Keratinocyte (primary cell): ENCODE results near the gene SLC23A1. TPM values are rescaled to one million over a fixed set of nuclear protein-coding genes. Genes with fewer than 3 reads are reported as not detected.

Source experiments
- DNase-seq: peaks from one replicate; pipeline ENCODE4 v3.0.0-alpha.2; 2011; ENCODE audit warnings: low read depth, missing footprints, low spot score
- FAIRE-seq: peaks from 2 replicates; lab custom pipeline; 2011; peaks lifted over from hg19 to GRCh38; lab: Jason Lieb, UNC
- H2AFZ ChIP-seq: 2 replicates; pipeline ENCODE4 v1.6.0; 2012; ENCODE audit warnings: low read length, control low read depth, inconsistent platforms; ENCODE audit not compliant: control insufficient read depth
- H3K27ac ChIP-seq: 2 replicates; pipeline ENCODE4 v1.5.1; 2011; ENCODE audit warnings: low read length; ENCODE audit not compliant: control insufficient read depth, insufficient read depth
- H3K27me3 ChIP-seq: 3 replicates; pipeline ENCODE4 v1.6.0; 2011; ENCODE audit warnings: low read length; ENCODE audit not compliant: control insufficient read depth, insufficient read depth; ENCODE audit errors: extremely low read depth
- H3K36me3 ChIP-seq, 2 experiments: 2 replicates in 1 of 2; 3 replicates in 1 of 2; pipeline ENCODE4 v1.5.1; 2011; ENCODE audit warnings: low read length in 2 of 2, mild to moderate bottlenecking in 1 of 2; ENCODE audit not compliant: control insufficient read depth in 2 of 2, insufficient read depth in 2 of 2; ENCODE audit errors: extremely low read depth in 1 of 2
- H3K4me1 ChIP-seq: 3 replicates; pipeline ENCODE4 v1.5.1; 2011; ENCODE audit warnings: low read length; ENCODE audit not compliant: control insufficient read depth, insufficient read depth; ENCODE audit errors: extremely low read depth
- H3K4me2 ChIP-seq: 3 replicates; pipeline ENCODE4 v1.6.0; 2011; ENCODE audit warnings: low read depth, low read length; ENCODE audit not compliant: control insufficient read depth, insufficient read depth; ENCODE audit errors: extremely low read depth
- H3K4me3 ChIP-seq, 3 experiments: fragments of 200-600 bp in 1 of 3; sonication (generic) in 1 of 3; 2 replicates in 2 of 3; 3 replicates in 1 of 3; pipeline ENCODE4 v1.5.1; 2011 to 2016; ENCODE audit warnings: low read length in 3 of 3, mild to moderate bottlenecking in 3 of 3, control low read depth in 2 of 3, inconsistent platforms in 1 of 3, low read depth in 1 of 3, mixed read lengths in 1 of 3, mixed run types in 1 of 3, moderate library complexity in 1 of 3; ENCODE audit not compliant: control insufficient read depth in 2 of 3, insufficient read depth in 2 of 3; ENCODE audit errors: extremely low read depth in 1 of 3
- H3K79me2 ChIP-seq: 2 replicates; pipeline ENCODE4 v1.6.0; 2012; ENCODE audit warnings: low read length; ENCODE audit not compliant: control insufficient read depth, insufficient read depth
- H3K9ac ChIP-seq: 3 replicates; pipeline ENCODE4 v1.6.0; 2011; ENCODE audit warnings: low read length; ENCODE audit not compliant: control insufficient read depth, insufficient read depth; ENCODE audit errors: extremely low read depth
- H3K9me1 ChIP-seq: 3 replicates; pipeline ENCODE4 v1.6.0; 2011; ENCODE audit warnings: low read length; ENCODE audit not compliant: control insufficient read depth, insufficient read depth; ENCODE audit errors: extremely low read depth
- H3K9me3 ChIP-seq: 2 replicates; pipeline ENCODE4 v1.5.1; 2012; ENCODE audit warnings: low read depth, low read length; ENCODE audit not compliant: control insufficient read depth
- H4K20me1 ChIP-seq: 3 replicates; pipeline ENCODE4 v1.6.0; 2011; ENCODE audit warnings: low read length; ENCODE audit not compliant: control insufficient read depth, insufficient read depth; ENCODE audit errors: extremely low read depth
- EZH2 ChIP-seq: IDR thresholded peaks from one replicate; pipeline ENCODE4 v1.6.1; 2012; ENCODE audit warnings: inconsistent platforms, mild to moderate bottlenecking, low read length, moderate library complexity
- dilution Hi-C: fragments of 300-500 bp; cut with MboI; formaldehyde crosslinking; loops from one replicate; pipeline ENCODE4 v1.7.0; 2020; ENCODE audit warnings: low sequenced_read_pairs; ENCODE audit not compliant: extremely low pct_ligation_motif_present
- polyA plus RNA-seq, 5 experiments: library from polyadenylated mRNA; depleted of rRNA in 3 of 5; stranded (reverse) in 3 of 5; stranded (forward) in 1 of 5; unstranded in 1 of 5; fragments of >200 nt; gene quantifications; 1 replicate in 1 of 5; 2 replicates in 3 of 5; 3 replicates in 1 of 5; pipeline versions ENCODE4 v1.2.1 to v1.2.3, GENCODE V29; 2011 to 2012; ENCODE audit warnings: missing spikeins in 2 of 5, low read depth in 1 of 5, low replicate concordance in 1 of 5
- TF ChIP-seq, protein P1 (sequence below), 3 experiments: IDR thresholded peaks in 1 of 3; conservative IDR thresholded peaks in 1 of 3; optimal IDR thresholded peaks in 1 of 3; 2 replicates in 2 of 3; 3 replicates in 1 of 3; pipeline versions ENCODE3 to v1.5.1; 2011; ENCODE audit warnings: low read length in 3 of 3, mild to moderate bottlenecking in 3 of 3, moderate library complexity in 2 of 3, control low read depth in 1 of 3, inconsistent platforms in 1 of 3; ENCODE audit not compliant: insufficient read depth in 2 of 3; ENCODE audit errors: extremely low read depth in 1 of 3

The SLC23A1 gene
- polyA plus RNA-seq, 1 donor (not counting 4 experiments of a cell fraction or from before 2014, with no cell fraction given), result not detected

- Histone ChIP-seq H3K79me2 (no peaks in the 10 kb centered on the region), H3K4me2 (no peak overlapping the region), H3K9me3 (no peaks in the 10 kb centered on the region), H3K9me1 (no peaks in the 10 kb centered on the region), H3K27ac (no peak overlapping the region), H2AFZ (no peak overlapping the region), H3K9ac (no peak overlapping the region), H4K20me1 (no peaks in the 10 kb centered on the region), H3K4me3 (no peak overlapping the region), H3K4me1 (peaks cover 14% of the 10 kb centered on the region), H3K36me3 (peaks cover 1 to 4% of the 10 kb centered on the region in 2 experiments), H3K27me3 (no peaks in the 10 kb centered on the region)
- FAIRE-seq (no peak), DNase-seq (no peak)
- dilution Hi-C loops, result no loop called here
- no peak for TF ChIP-seq EZH2
- TF ChIP-seq, protein P1, sequence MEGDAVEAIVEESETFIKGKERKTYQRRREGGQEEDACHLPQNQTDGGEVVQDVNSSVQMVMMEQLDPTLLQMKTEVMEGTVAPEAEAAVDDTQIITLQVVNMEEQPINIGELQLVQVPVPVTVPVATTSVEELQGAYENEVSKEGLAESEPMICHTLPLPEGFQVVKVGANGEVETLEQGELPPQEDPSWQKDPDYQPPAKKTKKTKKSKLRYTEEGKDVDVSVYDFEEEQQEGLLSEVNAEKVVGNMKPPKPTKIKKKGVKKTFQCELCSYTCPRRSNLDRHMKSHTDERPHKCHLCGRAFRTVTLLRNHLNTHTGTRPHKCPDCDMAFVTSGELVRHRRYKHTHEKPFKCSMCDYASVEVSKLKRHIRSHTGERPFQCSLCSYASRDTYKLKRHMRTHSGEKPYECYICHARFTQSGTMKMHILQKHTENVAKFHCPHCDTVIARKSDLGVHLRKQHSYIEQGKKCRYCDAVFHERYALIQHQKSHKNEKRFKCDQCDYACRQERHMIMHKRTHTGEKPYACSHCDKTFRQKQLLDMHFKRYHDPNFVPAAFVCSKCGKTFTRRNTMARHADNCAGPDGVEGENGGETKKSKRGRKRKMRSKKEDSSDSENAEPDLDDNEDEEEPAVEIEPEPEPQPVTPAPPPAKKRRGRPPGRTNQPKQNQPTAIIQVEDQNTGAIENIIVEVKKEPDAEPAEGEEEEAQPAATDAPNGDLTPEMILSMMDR (optimal IDR thresholded peaks at IDR 0.05 in 1 of 3, IDR thresholded peaks at IDR 0.05 in 1 of 3, conservative IDR thresholded peaks at IDR 0.05 in 1 of 3; ENCODE audit: extremely low read depth in 1 of 3, insufficient read depth in 2 of 3, low read length in 3 of 3), result no peak
Observed at GRCh38 chr5:139399501-139400121, 16.5 kb upstream of the SLC23A1 start.

DNA sequence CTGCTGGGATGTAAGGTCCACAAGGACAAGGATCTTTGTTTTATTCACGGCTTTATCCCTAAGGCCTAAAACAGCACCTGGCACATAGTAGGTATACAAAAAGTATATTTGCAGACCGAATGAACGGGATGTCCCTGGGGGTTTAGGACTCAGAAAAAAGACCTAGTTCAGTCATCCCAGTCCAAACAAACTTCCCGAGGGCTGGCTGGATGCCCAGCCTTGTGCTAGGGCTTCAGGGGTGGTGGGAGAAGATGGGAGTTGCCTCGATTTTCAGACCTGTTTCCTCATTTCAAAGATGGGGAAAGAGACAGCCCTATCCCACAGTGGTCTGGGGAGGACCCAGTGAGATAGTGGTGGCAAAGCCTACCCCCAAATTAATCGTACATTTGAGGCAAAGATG, 14.8 kb upstream of the SLC23A1 start:
- Histone ChIP-seq H3K9me3 (no peaks in the 10 kb centered on the region), H3K9ac (no peak overlapping the region), H3K4me1 (peaks cover 8% of the 10 kb centered on the region), H3K9me1 (no peaks in the 10 kb centered on the region), H3K27me3 (no peaks in the 10 kb centered on the region), H3K4me2 (no peak overlapping the region), H2AFZ (no peak overlapping the region), H3K79me2 (peaks cover 15% of the 10 kb centered on the region), H3K4me3 (no peak overlapping the region), H4K20me1 (no peaks in the 10 kb centered on the region), H3K27ac (no peak overlapping the region), H3K36me3 (peaks cover 1 to 4% of the 10 kb centered on the region in 2 experiments)
- no peak for DNase-seq
- no peak for FAIRE-seq
- dilution Hi-C loops, result no loop called here
- TF ChIP-seq, protein P1 (optimal IDR thresholded peaks at IDR 0.05 in 1 of 3, IDR thresholded peaks at IDR 0.05 in 1 of 3, conservative IDR thresholded peaks at IDR 0.05 in 1 of 3; ENCODE audit: extremely low read depth in 1 of 3, insufficient read depth in 2 of 3, low read length in 3 of 3), result no peak
- TF ChIP-seq EZH2, result no peak
